IMR-90 (cell line): ENCODE measurements around the gene ATXN10. TPM values are rescaled to one million over a fixed set of nuclear protein-coding genes. Genes with fewer than 3 reads are reported as not detected.
A peak's percentile ranks its signal among the peaks of the same experiment; 100 is the strongest.

Source experiments
- ATAC-seq: fragments of 200-7000 bp; cut with Tn5 transposase; 2 replicates; pipeline ENCODE4 v1.9.1; 2020; ENCODE audit warnings: low read depth, mild to moderate bottlenecking, moderate library complexity
- BruUV-seq: library from RNA; stranded (reverse); fragments of 400-500 nt; replicated peaks from 2 replicates; lab custom pipeline; 2021; lab: Mats Ljungman, UMichigan
- CTCF ChIA-PET: fragments of 300-600 bp; formaldehyde crosslinking; extraction: SDS; loops from one replicate; lab custom pipeline; 2021; ENCODE audit warnings: antibody characterized with exemption; lab: Yijun Ruan, JAX
- POLR2A ChIA-PET: fragments of 300-600 bp; sonication (Branson Sonifier 250); formaldehyde crosslinking; loops from one replicate; lab custom pipeline; 2022; ENCODE audit warnings: antibody characterized with exemption; ENCODE audit not compliant: unreplicated experiment; lab: Charles Lee
- DNase-seq: peaks from one replicate; pipeline ENCODE4 v3.0.0; 2013
- H2AFZ ChIP-seq: replicated peaks from 2 replicates; pipeline ENCODE3; 2013; ENCODE audit warnings: low read length, mild to moderate bottlenecking; ENCODE audit not compliant: poor library complexity
- H2AK5ac ChIP-seq: 2 replicates; pipeline ENCODE4 v1.6.1; 2013; ENCODE audit warnings: low read depth, low read length, inconsistent platforms
- H2AK9ac ChIP-seq: replicated peaks from 2 replicates; pipeline ENCODE3; 2013; ENCODE audit warnings: mild to moderate bottlenecking, low read depth, low read length, moderate library complexity; ENCODE audit not compliant: poor library complexity
- H2BK120ac ChIP-seq: 2 replicates; pipeline ENCODE4 v1.6.1; 2013; ENCODE audit warnings: low read depth, low read length, inconsistent platforms
- H2BK15ac ChIP-seq: 3 replicates; pipeline ENCODE4 v1.6.1; 2013; ENCODE audit warnings: low read depth, low read length, inconsistent platforms
- H2BK20ac ChIP-seq: 2 replicates; pipeline ENCODE4 v1.6.1; 2013; ENCODE audit warnings: low read depth, mild to moderate bottlenecking, inconsistent platforms, low read length, moderate library complexity
- H2BK5ac ChIP-seq: 2 replicates; pipeline ENCODE4 v1.6.1; 2013; ENCODE audit warnings: mild to moderate bottlenecking, low read depth, low read length, inconsistent platforms; ENCODE audit not compliant: poor library complexity, severe bottlenecking
- H3K14ac ChIP-seq: replicated peaks from 2 replicates; pipeline ENCODE4 v1.6.1; 2013; ENCODE audit warnings: low read depth, low read length, inconsistent platforms
- H3K18ac ChIP-seq: 2 replicates; pipeline ENCODE4 v1.6.1; 2013; ENCODE audit warnings: low read depth, low read length, control low read depth
- H3K23ac ChIP-seq: 2 replicates; pipeline ENCODE4 v1.6.1; 2013; ENCODE audit warnings: low read depth, low read length, inconsistent platforms
- H3K27ac ChIP-seq: 2 replicates; pipeline ENCODE4 v1.5.1; 2013; ENCODE audit warnings: mild to moderate bottlenecking, control low read depth, low read length; ENCODE audit not compliant: insufficient read depth
- H3K27me3 ChIP-seq: 2 replicates; pipeline ENCODE4 v1.6.1; 2013; ENCODE audit warnings: low read length; ENCODE audit not compliant: control insufficient read depth, insufficient read depth
- H3K36me3 ChIP-seq: 2 replicates; pipeline ENCODE4 v1.6.1; 2013; ENCODE audit warnings: low read length, mixed read lengths; ENCODE audit not compliant: control insufficient read depth, insufficient read depth
- H3K4ac ChIP-seq: 2 replicates; pipeline ENCODE4 v1.6.1; 2013; ENCODE audit warnings: low read depth, low read length, inconsistent platforms
- H3K4me1 ChIP-seq: 2 replicates; pipeline ENCODE4 v1.6.1; 2013; ENCODE audit warnings: low read length, mixed read lengths; ENCODE audit not compliant: control insufficient read depth, insufficient read depth
- H3K4me2 ChIP-seq: 2 replicates; pipeline ENCODE4 v1.6.1; 2013; ENCODE audit warnings: low read depth, mild to moderate bottlenecking, control low read depth, low read length, moderate library complexity
- H3K4me3 ChIP-seq: 2 replicates; pipeline ENCODE4 v1.5.1; 2013; ENCODE audit warnings: low read depth, mild to moderate bottlenecking, control low read depth, low read length, moderate library complexity; ENCODE audit not compliant: insufficient read depth
- H3K56ac ChIP-seq: 2 replicates; pipeline ENCODE4 v1.6.1; 2013; ENCODE audit warnings: low read length, inconsistent platforms; ENCODE audit not compliant: insufficient read depth; ENCODE audit errors: extremely low read depth
- H3K79me1 ChIP-seq, 2 experiments: 2 replicates each; pipeline ENCODE4 v1.6.1; 2013; ENCODE audit warnings: low read length in 2 of 2, inconsistent platforms in 1 of 2, low read depth in 1 of 2
- H3K9ac ChIP-seq: 2 replicates; pipeline ENCODE4 v1.6.1; 2013; ENCODE audit warnings: low read depth, low read length, control low read depth
- H3K9me1 ChIP-seq: 2 replicates; pipeline ENCODE4 v1.6.1; 2013; ENCODE audit warnings: low read length, inconsistent platforms; ENCODE audit not compliant: insufficient read depth
- H3K9me3 ChIP-seq: 2 replicates; pipeline ENCODE4 v1.6.1; 2013; ENCODE audit warnings: low read length; ENCODE audit not compliant: control insufficient read depth, insufficient read depth
- H4K20me1 ChIP-seq: 2 replicates; pipeline ENCODE4 v1.6.1; 2013; ENCODE audit warnings: low read length, inconsistent platforms; ENCODE audit not compliant: insufficient read depth
- H4K5ac ChIP-seq: 2 replicates; pipeline ENCODE4 v1.6.1; 2013; ENCODE audit warnings: mild to moderate bottlenecking, low read depth, low read length, control low read depth
- H4K8ac ChIP-seq, 2 experiments: 2 replicates each; pipeline ENCODE4 v1.6.1; 2013; ENCODE audit warnings: low read depth in 2 of 2, low read length in 2 of 2, control low read depth in 1 of 2, inconsistent platforms in 1 of 2
- H4K91ac ChIP-seq: 2 replicates; pipeline ENCODE4 v1.6.1; 2013; ENCODE audit warnings: low read depth, low read length, inconsistent platforms; ENCODE audit not compliant: insufficient read depth
- FOS ChIP-seq: fragments of 150-350 bp; IDR thresholded peaks from 2 replicates; pipeline ENCODE4 v1.6.1; 2016; ENCODE audit warnings: low read depth, low read length
- MXI1 ChIP-seq: IDR thresholded peaks from 2 replicates; pipeline ENCODE4 v1.6.1; 2012; ENCODE audit warnings: low read depth, mild to moderate bottlenecking, low read length, moderate library complexity, borderline replicate concordance
- WGBS, 2 experiments: methylation state at CpG; one replicate each; pipeline versions ENCODE4 v1.1.5 to v1.1.7; 2013; ENCODE audit warnings: missing lambda C conversion rate in 2 of 2; ENCODE audit not compliant: insufficient read length in 1 of 2; ENCODE audit errors: extremely low coverage in 2 of 2; 5-methylcytosine and 5-hydroxymethylcytosine counted together
- dilution Hi-C: fragments of 300-500 bp; cut with HindIII; formaldehyde crosslinking; loops from one replicate; pipeline ENCODE4 v1.14.3; 2018; ENCODE audit warnings: low sequenced_read_pairs; ENCODE audit not compliant: unreplicated experiment
- in situ Hi-C: fragments of 300-500 bp; cut with MboI; formaldehyde crosslinking; loops from 3 replicates; pipeline ENCODE4 v1.14.3; 2019; ENCODE audit warnings: low sequenced_read_pairs, inconsistent platforms, mixed read lengths
- intact Hi-C: fragments of 100-400 bp; cut with micrococcal nuclease; formaldehyde crosslinking; loops from 2 replicates; pipeline ENCODE4 v1.10.0; 2022
- microRNA-seq, 2 experiments: library from miRNA; stranded (forward) in 1 of 2; unstranded in 1 of 2; fragments of 10-50 nt in 1 of 2; fragments of <30 nt in 1 of 2; gene quantifications in 1 of 2; microRNA quantifications in 1 of 2; one replicate each; pipeline versions ENCODE3 to v1.1.0; 2013 to 2020; ENCODE audit not compliant: insufficient read depth in 1 of 2, insufficient read length in 1 of 2, unreplicated experiment in 1 of 2
- polyA plus RNA-seq, 3 experiments: library from polyadenylated mRNA; depleted of rRNA; stranded (reverse); fragments of >200 nt; gene quantifications; 2 replicates each; pipeline ENCODE4 v1.2.3, GENCODE V29; 2012; ENCODE audit warnings: low replicate concordance in 1 of 3
- small RNA-seq, 5 experiments: library from RNA; depleted of rRNA; stranded (forward); fragments of <200 nt; gene quantifications; one replicate each; pipeline ENCODE3, GENCODE V24; 2012
- total RNA-seq: library from RNA; depleted of rRNA; stranded (reverse); fragments of >200 nt; gene quantifications from 2 replicates; pipeline ENCODE4 v1.2.3, GENCODE V29; 2012; rRNA removed

Gene ATXN10
- total and polyA plus RNA-seq, 2 of the 4 experiments (the other 2 are of a cell fraction): 116 to 231 TPM

- Histone ChIP-seq H3K9me3 (no peaks in the 10 kb centered on the region), H3K27me3 (peaks cover 32% of the 10 kb centered on the region), H3K9me1 (no peaks in the 10 kb centered on the region), H2AK5ac (no peak overlapping the region), H4K91ac (no peak overlapping the region), H3K18ac (no peak overlapping the region), H3K14ac (no peak overlapping the region), H4K20me1 (no peaks in the 10 kb centered on the region), H3K9ac (no peak overlapping the region), H3K79me1 (no peaks in the 10 kb centered on the region), H2AK9ac (no peak overlapping the region), H2BK20ac (no peak overlapping the region), H2BK120ac (no peak overlapping the region), H2BK15ac (no peak overlapping the region), H4K8ac (no peak overlapping the region), H2BK5ac (no peak overlapping the region), H3K23ac (no peak overlapping the region), H3K4me3 (no peak overlapping the region), H3K56ac (no peak overlapping the region), H3K36me3 (no peaks in the 10 kb centered on the region), H3K27ac (no peak overlapping the region), H4K5ac (no peak overlapping the region), H3K4me1 (peaks cover 10% of the 10 kb centered on the region), H3K4ac (no peak overlapping the region), H3K4me2 (no peak overlapping the region; the same call in 1 of the 2 replicates), H2AFZ (no peak overlapping the region)
- dilution Hi-C loops: no loop called here
- TF ChIP-seq FOS (peak; percentile 21; the same call in 1 of the 2 replicates), MXI1 (no peak)
- ChIA-PET POLR2A (no interaction called here), CTCF (interaction anchor here (1.1 kb wide), 1 partner anchor 18 kb away, joined by 3 read pairs; no protein-coding TSS in a partner anchor)
- peak; percentile 37; the same call in 1 of the 2 replicates for ATAC-seq
- intact Hi-C loops: no loop called here
- 52% methylated on average over 3 of the region's 9 CpGs; no CpG with 5 or more reads in 1 of the 2 experiments for WGBS, 2 experiments
- peak; percentile 72 for DNase-seq
- in situ Hi-C loops: no loop called here
- no TSS peak for BruUV-seq
Measured at GRCh38 chr22:45893516-45893915, 221.9 kb downstream of the ATXN10 start.

Small RNA genes lying within 50 kb of the gene (microRNA-seq; reads per million reads assigned to microRNA genes)
- 0.37 to 1.0 reads per million in 2 experiments for gene MIR4762 (ENCODE audit: insufficient read depth in 1 of 2, insufficient read length in 1 of 2, unreplicated experiment in 1 of 2)
- not detected for gene RNU6-1161P (ENCODE audit: insufficient read depth, insufficient read length)

Small RNA genes lying within 50 kb of the gene (small RNA-seq; reads per million reads assigned to genes)
- gene MIR4762 (0 to 5.6 (median 3.7) reads per million in 5 experiments), gene RNU6-1161P (0 reads per million in 5 experiments)

Other genes starting within 250 kb of the ATXN10 start
- gene FBLN1, start 169.0 kb upstream of the ATXN10 start, total RNA-seq: 11.3 and 11.4 TPM in 2 replicates
- gene FBLN1, start 169.0 kb upstream of the ATXN10 start, polyA plus RNA-seq (2012; rRNA removed): 80.8 and 87.9 TPM in 2 replicates